ENCODE results near the gene EN1.

Gene EN1

GRCh38 chr2:118846442-118846952 is 951 bp downstream of the EN1 start:
- Histone ChIP-seq H3K36me3 (ENCODE audit: control insufficient read depth, low read depth, low read length) (no peaks in the 10 kb centered on the region), H3K4me1 (ENCODE audit: control insufficient read depth, low read depth, low read length) (peaks cover 55% of the 10 kb centered on the region), H3K9me3 (ENCODE audit: control insufficient read depth, low read depth, low read length) (no peaks in the 10 kb centered on the region), H3K9ac (ENCODE audit: low read length) (no peak overlapping the region), H3K27ac (ENCODE audit: low read length) (no peak overlapping the region), H3K4me3 (ENCODE audit: low read length) (no peak overlapping the region), H3K27me3 (ENCODE audit: control insufficient read depth, insufficient read depth, low read length) (peaks cover 100% of the 10 kb centered on the region)

DNA sequence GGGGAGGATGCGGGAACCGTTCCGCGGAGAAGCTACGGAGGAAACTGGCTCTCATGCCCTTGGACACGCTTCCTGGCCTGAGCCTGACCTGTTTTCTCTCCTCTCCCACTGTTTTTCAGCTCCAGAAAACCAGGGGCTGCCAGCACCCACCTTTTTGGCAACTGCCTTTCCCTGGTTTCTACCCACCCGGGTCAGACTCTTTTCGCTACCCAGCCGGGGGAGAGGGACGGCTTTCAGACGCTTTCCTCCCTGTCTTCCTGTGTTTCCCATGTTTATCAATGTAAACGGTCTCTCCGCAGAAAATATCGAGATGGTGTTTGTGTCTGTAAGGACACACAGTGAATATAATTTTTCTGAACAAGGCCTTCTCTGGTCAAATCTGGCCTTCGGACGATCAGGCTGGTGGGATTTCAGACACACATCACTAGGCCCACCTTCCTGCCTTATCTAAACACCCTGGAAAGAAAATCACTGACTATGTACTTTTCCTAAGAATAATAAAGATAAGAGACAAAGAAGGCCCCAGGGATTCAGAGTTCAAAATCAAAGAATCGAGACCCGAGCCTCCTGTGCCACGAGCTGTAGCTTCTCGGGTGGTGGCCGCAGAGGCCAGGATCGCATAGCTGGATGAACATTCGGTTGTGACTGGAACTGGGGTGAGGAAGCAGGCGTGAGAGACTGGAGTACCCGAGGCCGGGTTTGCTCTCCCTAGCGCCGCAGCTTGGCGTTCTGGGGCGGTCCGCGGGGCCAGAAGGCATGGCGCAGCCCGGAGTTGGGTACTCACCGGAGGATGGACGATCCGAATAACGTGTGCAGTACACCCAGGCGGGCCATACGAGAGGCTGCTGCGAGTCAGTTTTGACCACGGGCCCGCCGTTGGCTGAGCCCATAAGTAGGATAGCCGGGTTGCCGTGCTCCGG is 1.7 kb downstream of the EN1 start:
- Histone ChIP-seq H3K9ac (ENCODE audit: low read length) (no peak overlapping the region), H3K9me3 (ENCODE audit: control insufficient read depth, low read depth, low read length) (no peaks in the 10 kb centered on the region), H3K27me3 (ENCODE audit: control insufficient read depth, insufficient read depth, low read length) (peaks cover 100% of the 10 kb centered on the region), H3K4me3 (ENCODE audit: low read length) (peak overlapping the region; percentile 27), H3K27ac (ENCODE audit: low read length) (no peak overlapping the region), H3K36me3 (ENCODE audit: control insufficient read depth, low read depth, low read length) (no peaks in the 10 kb centered on the region), H3K4me1 (ENCODE audit: control insufficient read depth, low read depth, low read length) (peaks cover 54% of the 10 kb centered on the region)

- peaks cover 54% of the 10 kb centered on the region for H3K4me1 ChIP-seq (ENCODE audit: control insufficient read depth, low read depth, low read length)
- no peaks in the 10 kb centered on the region for H3K9me3 ChIP-seq (ENCODE audit: control insufficient read depth, low read depth, low read length)
- H3K27ac ChIP-seq (ENCODE audit: low read length) = no peak overlapping the region
- H3K36me3 ChIP-seq (ENCODE audit: control insufficient read depth, low read depth, low read length) = no peaks in the 10 kb centered on the region
- H3K9ac ChIP-seq (ENCODE audit: low read length) = no peak overlapping the region
- H3K27me3 ChIP-seq (ENCODE audit: control insufficient read depth, insufficient read depth, low read length) = peaks cover 100% of the 10 kb centered on the region
- peak overlapping the region; percentile 27 for H3K4me3 ChIP-seq (ENCODE audit: low read length)
Observed at GRCh38 chr2:118845005-118845521, 2.4 kb downstream of the EN1 start.

DNA sequence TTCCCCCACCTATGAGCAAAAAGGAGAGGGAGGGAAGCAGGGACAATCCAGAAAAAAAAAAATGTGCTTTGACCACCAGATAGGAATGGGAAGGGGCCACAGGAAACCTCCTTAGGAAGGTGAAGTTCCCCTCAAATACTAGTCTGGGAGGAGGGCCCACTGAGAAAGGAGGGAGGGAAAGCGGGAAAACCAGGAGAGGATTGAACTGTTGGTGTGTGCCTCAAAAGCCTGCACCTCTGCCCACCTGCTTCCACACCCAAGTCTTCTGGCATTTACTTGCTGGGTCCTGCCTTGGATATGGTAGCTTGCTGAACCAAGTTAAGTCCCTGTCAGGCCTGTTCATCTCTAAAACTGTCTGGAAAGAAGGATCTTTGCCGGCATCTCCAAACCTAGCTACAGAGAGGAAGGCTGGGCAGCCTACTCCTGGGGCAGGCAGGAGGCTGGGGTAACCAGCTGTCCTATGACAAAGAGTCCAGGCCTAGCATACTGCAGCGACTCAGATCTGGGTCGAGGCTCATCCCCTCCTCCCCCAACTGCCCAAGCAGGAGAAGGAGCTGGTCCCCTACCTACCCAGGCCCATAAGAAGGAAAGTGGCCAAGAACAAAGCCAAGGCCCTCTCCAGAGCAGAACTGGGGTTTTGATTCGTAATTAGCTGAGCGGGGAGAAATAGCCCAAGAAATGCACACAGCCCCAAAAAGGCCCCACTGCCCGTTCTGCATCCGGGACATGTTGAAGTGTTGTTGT is 3.0 kb downstream of the EN1 start:
- H3K9ac ChIP-seq (ENCODE audit: low read length) = no peak overlapping the region
- peaks cover 50% of the 10 kb centered on the region for H3K4me1 ChIP-seq (ENCODE audit: control insufficient read depth, low read depth, low read length)
- no peaks in the 10 kb centered on the region for H3K36me3 ChIP-seq (ENCODE audit: control insufficient read depth, low read depth, low read length)
- peak overlapping the region; percentile 2 for H3K4me3 ChIP-seq (ENCODE audit: low read length)
- peaks cover 100% of the 10 kb centered on the region for H3K27me3 ChIP-seq (ENCODE audit: control insufficient read depth, insufficient read depth, low read length)
- H3K9me3 ChIP-seq (ENCODE audit: control insufficient read depth, low read depth, low read length) = no peaks in the 10 kb centered on the region
- H3K27ac ChIP-seq (ENCODE audit: low read length) = no peak overlapping the region

DNA sequence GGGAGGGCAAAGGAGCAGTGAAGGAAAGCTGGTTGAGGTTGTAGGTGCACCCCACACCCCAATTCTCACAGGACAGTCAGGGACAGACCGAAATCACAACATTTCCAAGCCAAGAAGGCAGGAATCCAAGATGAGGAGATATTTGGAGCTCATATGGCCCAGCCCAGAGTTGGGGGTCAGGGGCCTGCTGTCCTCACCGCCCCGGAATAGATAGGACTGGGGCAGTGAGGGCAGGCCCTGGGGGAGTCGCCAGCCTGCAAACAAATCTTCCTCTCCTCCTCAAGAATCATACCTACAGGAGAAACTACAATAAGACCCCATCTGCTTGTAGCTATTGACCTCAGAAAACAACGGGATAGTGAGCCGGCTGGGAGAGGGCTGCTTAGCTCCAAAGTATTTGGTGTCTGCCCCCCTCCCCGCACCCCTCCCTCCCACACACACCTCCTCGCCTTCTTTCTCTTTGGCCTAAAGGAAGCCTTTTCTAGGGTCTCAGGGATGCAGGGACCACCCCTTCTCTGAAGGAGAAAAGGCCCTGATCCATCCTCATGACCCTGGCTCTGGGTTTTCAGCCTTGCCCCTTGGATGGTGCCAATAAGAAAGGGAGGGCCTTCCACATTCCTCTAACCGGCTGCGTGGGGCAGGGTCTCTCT is 3.8 kb downstream of the EN1 start:
- Histone ChIP-seq H3K9me3 (ENCODE audit: control insufficient read depth, low read depth, low read length) (no peaks in the 10 kb centered on the region), H3K27me3 (ENCODE audit: control insufficient read depth, insufficient read depth, low read length) (peaks cover 100% of the 10 kb centered on the region), H3K4me1 (ENCODE audit: control insufficient read depth, low read depth, low read length) (peaks cover 43% of the 10 kb centered on the region), H3K36me3 (ENCODE audit: control insufficient read depth, low read depth, low read length) (no peaks in the 10 kb centered on the region), H3K4me3 (ENCODE audit: low read length) (peak overlapping the region; percentile 58), H3K27ac (ENCODE audit: low read length) (no peak overlapping the region), H3K9ac (ENCODE audit: low read length) (no peak overlapping the region)

DNA sequence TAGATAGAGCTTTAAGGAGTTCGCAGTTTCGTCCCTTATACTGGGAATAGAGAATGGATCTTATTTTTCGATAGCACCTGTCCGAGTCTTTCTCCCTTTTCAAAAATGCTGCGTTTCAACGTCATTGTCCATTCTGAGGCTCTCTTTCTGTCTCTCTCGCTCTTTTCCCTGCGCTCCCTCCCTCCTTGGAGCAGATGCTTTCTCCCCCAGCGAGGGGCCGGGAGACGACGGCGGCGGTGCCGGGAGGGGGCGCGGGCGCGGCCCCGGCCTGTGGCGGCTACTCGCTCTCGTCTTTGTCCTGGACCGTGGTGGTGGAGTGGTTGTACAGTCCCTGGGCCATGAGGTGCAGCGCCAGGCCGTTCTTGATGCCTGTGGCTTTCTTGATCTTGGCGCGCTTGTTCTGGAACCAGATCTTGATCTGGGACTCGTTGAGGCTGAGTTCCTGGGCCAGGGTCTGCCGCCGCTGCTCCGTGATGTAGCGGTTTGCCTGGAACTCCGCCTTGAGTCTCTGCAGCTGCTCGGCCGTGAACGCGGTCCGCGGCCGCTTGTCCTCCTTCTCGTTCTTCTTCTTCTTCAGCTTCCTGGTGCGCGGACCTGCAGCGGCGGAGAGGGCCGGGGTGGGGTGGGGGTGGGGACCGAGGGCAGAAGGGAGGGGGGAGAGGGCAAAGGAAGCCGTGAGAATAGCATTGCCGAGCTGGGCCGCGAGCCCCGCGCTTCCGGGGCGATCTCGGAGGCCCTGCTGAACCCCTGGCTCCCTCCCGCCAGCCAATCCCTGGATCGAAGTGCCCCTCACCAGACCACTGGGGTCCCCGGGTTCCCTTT is 4.6 kb downstream of the EN1 start:
- Histone ChIP-seq H3K27ac (ENCODE audit: low read length) (no peak overlapping the region), H3K9me3 (ENCODE audit: control insufficient read depth, low read depth, low read length) (no peaks in the 10 kb centered on the region), H3K27me3 (ENCODE audit: control insufficient read depth, insufficient read depth, low read length) (peaks cover 100% of the 10 kb centered on the region), H3K4me1 (ENCODE audit: control insufficient read depth, low read depth, low read length) (peaks cover 41% of the 10 kb centered on the region), H3K4me3 (ENCODE audit: low read length) (peak overlapping the region; percentile 58), H3K36me3 (ENCODE audit: control insufficient read depth, low read depth, low read length) (no peaks in the 10 kb centered on the region), H3K9ac (ENCODE audit: low read length) (no peak overlapping the region)

DNA sequence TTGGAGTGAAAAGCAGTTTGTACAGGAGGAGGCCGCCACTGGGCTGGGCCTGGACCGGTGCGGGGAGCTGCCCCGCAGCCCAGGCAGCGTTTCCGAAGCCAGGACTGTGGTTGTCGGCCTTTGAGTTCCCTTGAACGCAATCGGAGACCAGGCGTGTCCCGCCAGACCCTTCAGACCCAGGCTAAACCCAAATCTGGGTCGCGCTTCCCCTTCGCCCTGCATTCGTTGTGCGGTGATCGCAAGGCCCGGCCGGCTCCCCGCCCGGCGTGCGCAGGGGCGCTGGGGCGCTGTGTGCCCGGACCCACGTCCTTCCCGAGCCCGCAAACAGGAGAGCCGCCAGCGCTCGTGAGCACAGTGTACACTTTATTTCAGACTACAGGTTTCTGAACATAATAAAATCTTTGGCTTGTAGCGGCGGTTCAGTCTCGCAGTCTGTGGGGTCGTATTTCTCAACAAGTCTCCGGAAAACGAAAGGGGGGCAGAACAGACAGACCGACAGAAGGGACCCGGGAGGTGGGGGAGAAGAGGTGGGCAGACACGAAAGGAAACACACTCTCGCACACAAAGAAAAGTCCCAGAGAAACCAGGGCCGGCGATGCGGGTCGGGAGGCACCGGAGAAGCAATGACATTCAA is 5.5 kb downstream of the EN1 start:
- Histone ChIP-seq H3K4me3 (ENCODE audit: low read length) (peak overlapping the region; percentile 20), H3K36me3 (ENCODE audit: control insufficient read depth, low read depth, low read length) (no peaks in the 10 kb centered on the region), H3K27ac (ENCODE audit: low read length) (no peak overlapping the region), H3K27me3 (ENCODE audit: control insufficient read depth, insufficient read depth, low read length) (peaks cover 100% of the 10 kb centered on the region), H3K9me3 (ENCODE audit: control insufficient read depth, low read depth, low read length) (no peaks in the 10 kb centered on the region), H3K4me1 (ENCODE audit: control insufficient read depth, low read depth, low read length) (peaks cover 37% of the 10 kb centered on the region), H3K9ac (ENCODE audit: low read length) (no peak overlapping the region)

GRCh38 chr2:118841450-118841827 is 6.0 kb downstream of the EN1 start:
- peaks cover 100% of the 10 kb centered on the region for H3K27me3 ChIP-seq (ENCODE audit: control insufficient read depth, insufficient read depth, low read length)
- no peak overlapping the region for H3K9ac ChIP-seq (ENCODE audit: low read length)
- no peaks in the 10 kb centered on the region for H3K36me3 ChIP-seq (ENCODE audit: control insufficient read depth, low read depth, low read length)
- H3K4me3 ChIP-seq (ENCODE audit: low read length) = no peak overlapping the region
- no peaks in the 10 kb centered on the region for H3K9me3 ChIP-seq (ENCODE audit: control insufficient read depth, low read depth, low read length)
- peaks cover 37% of the 10 kb centered on the region for H3K4me1 ChIP-seq (ENCODE audit: control insufficient read depth, low read depth, low read length)
- no peak overlapping the region for H3K27ac ChIP-seq (ENCODE audit: low read length)

GRCh38 chr2:118838741-118839455 is 8.6 kb downstream of the EN1 start:
- H3K4me3 ChIP-seq (ENCODE audit: low read length) = no peak overlapping the region
- H3K27ac ChIP-seq (ENCODE audit: low read length) = no peak overlapping the region
- no peaks in the 10 kb centered on the region for H3K36me3 ChIP-seq (ENCODE audit: control insufficient read depth, low read depth, low read length)
- no peak overlapping the region for H3K9ac ChIP-seq (ENCODE audit: low read length)
- H3K27me3 ChIP-seq (ENCODE audit: control insufficient read depth, insufficient read depth, low read length) = peaks cover 100% of the 10 kb centered on the region
- H3K4me1 ChIP-seq (ENCODE audit: control insufficient read depth, low read depth, low read length) = peaks cover 21% of the 10 kb centered on the region
- H3K9me3 ChIP-seq (ENCODE audit: control insufficient read depth, low read depth, low read length) = no peaks in the 10 kb centered on the region

- no peak overlapping the region for H3K27ac ChIP-seq (ENCODE audit: low read length)
- peaks cover 16% of the 10 kb centered on the region for H3K4me1 ChIP-seq (ENCODE audit: control insufficient read depth, low read depth, low read length)
- H3K9me3 ChIP-seq (ENCODE audit: control insufficient read depth, low read depth, low read length) = no peaks in the 10 kb centered on the region
- H3K9ac ChIP-seq (ENCODE audit: low read length) = no peak overlapping the region
- H3K36me3 ChIP-seq (ENCODE audit: control insufficient read depth, low read depth, low read length) = no peaks in the 10 kb centered on the region
- H3K27me3 ChIP-seq (ENCODE audit: control insufficient read depth, insufficient read depth, low read length) = peaks cover 100% of the 10 kb centered on the region
- no peak overlapping the region for H3K4me3 ChIP-seq (ENCODE audit: low read length)
Observed at GRCh38 chr2:118837621-118838020, 9.8 kb downstream of the EN1 start.
